ENCODE measurements around the gene USP7. TPM values are rescaled to one million over a fixed set of nuclear protein-coding genes. Genes with fewer than 3 reads are reported as not detected.

USP7 gene
- polyA plus RNA-seq, 3 donors: 2.4 to 31.7 (median 4.1) TPM

GRCh38 chr16:9003763-9004162 lies 40.1 kb upstream of the USP7 start:
- Histone ChIP-seq H3K4me1 (ENCODE audit: control insufficient read depth in 1 of 2, insufficient read depth in 2 of 2, low read length in 2 of 2) (peaks cover 4 to 6% of the 10 kb centered on the region in 2 donors), H3K36me3 (replicated peaks in 1 of 2; ENCODE audit: control insufficient read depth in 1 of 2, insufficient read depth in 2 of 2, low read length in 2 of 2) (no peaks in the 10 kb centered on the region), H3K79me2 (ENCODE audit: insufficient read depth, low read length) (no peaks in the 10 kb centered on the region), H2AFZ (ENCODE audit: insufficient read depth, low read depth, low read length, poor library complexity, severe bottlenecking) (no peak overlapping the region), H4K20me1 (ENCODE audit: insufficient read depth, low read length) (no peaks in the 10 kb centered on the region), H3K9me3 (replicated peaks in 1 of 2; ENCODE audit: control insufficient read depth in 1 of 2, insufficient read depth in 1 of 2, low read length in 2 of 2) (no peaks in the 10 kb centered on the region), H3K27ac (ENCODE audit: low read depth in 1 of 2, low read length in 2 of 2) (no peak overlapping the region), H3K4me2 (replicated peaks; ENCODE audit: extremely low read depth, low read length, poor library complexity, severe bottlenecking) (no peak overlapping the region), H3K27me3 (ENCODE audit: control insufficient read depth in 2 of 2, insufficient read depth in 2 of 2, low read length in 2 of 2) (no peaks in the 10 kb centered on the region), H3K4me3 (replicated peaks in 1 of 3; ENCODE audit: low read depth in 2 of 3, low read length in 3 of 3) (no peak overlapping the region), H3K9ac (ENCODE audit: insufficient read depth, low read length, poor library complexity, severe bottlenecking) (no peak overlapping the region)
- TF ChIP-seq CTCF (IDR thresholded peaks at IDR 0.05): no peak
- no peak overlapping the region for H3K4me3 Mint-ChIP-seq
- H3K9me3 Mint-ChIP-seq: no peaks in the 10 kb centered on the region
- DNase-seq: no peak
- intact Hi-C loops (cut with micrococcal nuclease): loop anchor here in 1 of 2 donors (10.0 kb wide), 2 partner anchors 59 to 89 kb away; no protein-coding TSS in a partner anchor
- no peaks in the 10 kb centered on the region for H3K36me3 Mint-ChIP-seq
- peaks cover 8 to 19% (median 14%) of the 10 kb centered on the region in 3 donors for H3K27me3 Mint-ChIP-seq (ENCODE audit: low read depth in 3 of 3)
- WGBS (ENCODE audit: insufficient coverage): no CpG with 5 or more reads among the region's 3 CpGs
- H3K27ac Mint-ChIP-seq: no peak overlapping the region
- H3K4me1 Mint-ChIP-seq: peaks cover 5% of the 10 kb centered on the region

DNA sequence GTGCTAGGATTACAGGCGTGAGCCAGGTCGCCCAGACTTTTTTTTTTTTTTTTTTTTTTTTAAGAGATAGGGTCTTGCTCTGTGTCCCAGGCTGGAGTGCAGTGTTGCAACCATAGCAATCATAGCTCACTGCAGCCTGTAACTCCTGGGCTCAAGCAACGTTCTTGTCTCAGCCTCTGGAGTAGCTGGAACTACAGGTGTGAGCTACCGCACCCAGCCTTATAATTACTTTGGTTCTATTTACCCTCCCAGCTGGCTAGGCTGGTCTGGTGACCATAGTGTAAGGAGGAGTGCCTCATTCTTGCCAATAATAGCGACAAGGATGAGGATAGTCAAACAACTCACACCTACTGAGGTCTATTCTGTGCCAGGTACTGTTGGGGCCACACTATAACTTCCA lies 39.6 kb upstream of the USP7 start:
- Mint-ChIP-seq H3K4me3 (no peak overlapping the region), H3K36me3 (no peaks in the 10 kb centered on the region), H3K4me1 (peaks cover under 1% of the 10 kb centered on the region), H3K27me3 (ENCODE audit: low read depth in 3 of 3) (peaks cover 8 to 18% (median 14%) of the 10 kb centered on the region in 3 donors), H3K9me3 (peaks cover 0 to 2% (median 0%) of the 10 kb centered on the region in 7 donors), H3K27ac (no peak overlapping the region)
- H3K27ac ChIP-seq (ENCODE audit: low read depth in 1 of 2, low read length in 2 of 2): no peak overlapping the region
- DNase-seq: no peak
- H2AFZ ChIP-seq (ENCODE audit: insufficient read depth, low read depth, low read length, poor library complexity, severe bottlenecking): no peak overlapping the region
- H3K4me2 ChIP-seq (replicated peaks; ENCODE audit: extremely low read depth, low read length, poor library complexity, severe bottlenecking): no peak overlapping the region
- no peaks in the 10 kb centered on the region for H3K27me3 ChIP-seq (ENCODE audit: control insufficient read depth in 2 of 2, insufficient read depth in 2 of 2, low read length in 2 of 2)
- H3K4me1 ChIP-seq (ENCODE audit: control insufficient read depth in 1 of 2, insufficient read depth in 2 of 2, low read length in 2 of 2): peaks cover 0 to 2% of the 10 kb centered on the region in 2 donors
- H3K9me3 ChIP-seq (replicated peaks in 1 of 2; ENCODE audit: control insufficient read depth in 1 of 2, insufficient read depth in 1 of 2, low read length in 2 of 2): no peaks in the 10 kb centered on the region
- H4K20me1 ChIP-seq (ENCODE audit: insufficient read depth, low read length): no peaks in the 10 kb centered on the region
- no peaks in the 10 kb centered on the region for H3K79me2 ChIP-seq (ENCODE audit: insufficient read depth, low read length)
- no CpG with 5 or more reads among the region's 5 CpGs for WGBS (ENCODE audit: insufficient coverage)
- intact Hi-C loops (cut with micrococcal nuclease): loop anchor here in 1 of 2 donors (10.0 kb wide), 2 partner anchors 59 to 89 kb away; no protein-coding TSS in a partner anchor
- H3K4me3 ChIP-seq (replicated peaks in 1 of 3; ENCODE audit: low read depth in 2 of 3, low read length in 3 of 3): no peak overlapping the region
- H3K36me3 ChIP-seq (replicated peaks in 1 of 2; ENCODE audit: control insufficient read depth in 1 of 2, insufficient read depth in 2 of 2, low read length in 2 of 2): no peaks in the 10 kb centered on the region
- no peak overlapping the region for H3K9ac ChIP-seq (ENCODE audit: insufficient read depth, low read length, poor library complexity, severe bottlenecking)
- TF ChIP-seq CTCF (IDR thresholded peaks at IDR 0.05): no peak
